GM21515 (cell line): ENCODE results near the gene PRRX1.

ENCODE experiments used
- ATAC-seq: cut with Tn5 transposase; IDR thresholded peaks from one replicate; pipeline ENCODE4 v1.9.1; 2021; ENCODE audit not compliant: unreplicated experiment

The PRRX1 gene

GRCh38 chr1:170686291-170686690 lies 22.4 kb downstream of the PRRX1 start:
- ATAC-seq: no peak

DNA sequence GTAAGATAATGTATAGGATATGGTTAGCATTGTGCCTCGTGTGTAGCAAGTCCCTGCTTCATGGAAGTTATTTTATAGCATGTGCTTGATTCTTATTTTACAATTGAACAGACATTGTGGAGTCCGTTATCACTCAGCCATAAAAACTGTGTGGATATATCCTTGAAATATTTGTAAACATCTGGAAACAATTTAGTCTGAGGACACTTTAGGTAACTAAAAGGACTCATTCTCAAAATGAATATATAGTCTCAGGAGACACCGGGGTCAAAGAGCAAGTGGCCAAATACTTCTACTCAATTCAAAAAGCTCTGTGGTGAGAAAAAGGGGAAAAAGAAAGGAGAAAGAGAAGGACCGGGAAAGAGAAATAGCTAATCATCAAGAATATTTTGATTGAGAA lies 23.7 kb downstream of the PRRX1 start:
- no peak for ATAC-seq

- ATAC-seq: no peak
Measured at GRCh38 chr1:170691258-170691657, 27.3 kb downstream of the PRRX1 start.

DNA sequence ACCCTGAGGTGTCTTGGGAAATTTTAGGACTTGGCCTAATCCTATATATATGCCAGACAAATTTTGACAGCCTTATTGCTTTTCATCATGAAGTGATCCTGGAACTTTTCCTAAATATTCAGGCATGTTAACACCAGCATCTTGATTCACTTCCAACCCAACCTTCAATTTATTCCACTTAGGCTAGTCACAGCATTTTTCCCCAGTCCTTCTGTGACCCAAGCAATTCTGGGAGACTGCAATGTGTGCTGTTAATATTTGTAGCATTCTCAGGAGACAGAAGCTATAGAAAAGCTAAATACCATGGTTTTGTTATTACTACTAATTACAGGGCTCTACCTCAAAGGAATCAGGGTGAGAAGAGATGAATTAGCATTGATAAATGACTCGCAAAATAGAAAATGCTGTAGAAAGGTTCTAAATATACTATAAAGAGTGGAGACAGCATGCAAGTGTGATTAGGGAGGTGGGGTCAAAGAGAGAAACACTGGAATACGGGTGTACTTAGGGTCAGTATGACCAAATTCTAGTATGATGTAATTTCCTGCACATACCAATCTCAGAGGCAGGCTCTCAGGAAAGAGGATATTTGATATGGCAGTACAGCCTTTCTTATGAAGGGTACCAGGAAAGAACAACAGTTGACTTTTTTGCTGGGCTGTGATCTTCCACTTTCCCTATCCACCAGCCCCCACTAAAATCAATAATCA lies 29.1 kb downstream of the PRRX1 start:
- no peak for ATAC-seq

DNA sequence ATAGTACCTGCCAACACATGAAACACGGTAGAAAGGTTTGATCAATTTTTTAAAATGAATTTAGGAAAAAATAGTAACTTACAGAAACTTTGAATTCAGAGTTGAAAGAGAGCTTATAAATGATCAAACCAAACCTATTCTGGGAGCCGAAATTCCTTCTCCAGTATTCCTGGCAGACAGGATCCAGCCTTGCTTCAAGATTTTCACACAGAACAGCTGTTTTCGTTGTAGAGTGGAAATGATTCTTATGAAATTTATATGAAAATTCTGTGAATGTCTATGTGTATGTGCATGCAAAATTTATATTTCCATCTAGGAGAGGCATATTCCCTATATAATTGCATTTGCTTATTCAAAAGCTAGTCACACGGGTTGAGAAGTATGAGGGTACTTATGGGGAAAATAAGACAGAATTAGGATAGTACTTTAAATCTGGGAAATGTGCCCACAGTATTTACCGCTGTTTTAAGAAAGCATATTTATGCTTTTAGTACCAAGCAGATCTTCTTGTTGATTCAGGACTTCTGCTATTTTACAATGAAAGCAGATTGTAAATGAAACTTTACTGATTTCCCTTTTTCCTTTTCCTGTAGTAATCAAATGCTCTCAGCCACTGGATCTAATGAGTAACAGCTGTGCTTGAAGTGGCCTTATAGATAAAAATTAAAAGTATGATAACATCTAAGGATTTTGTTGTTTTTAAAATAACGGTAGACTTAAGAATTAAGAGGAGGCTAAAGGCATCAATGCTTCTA lies 30.4 kb downstream of the PRRX1 start:
- no peak for ATAC-seq

DNA sequence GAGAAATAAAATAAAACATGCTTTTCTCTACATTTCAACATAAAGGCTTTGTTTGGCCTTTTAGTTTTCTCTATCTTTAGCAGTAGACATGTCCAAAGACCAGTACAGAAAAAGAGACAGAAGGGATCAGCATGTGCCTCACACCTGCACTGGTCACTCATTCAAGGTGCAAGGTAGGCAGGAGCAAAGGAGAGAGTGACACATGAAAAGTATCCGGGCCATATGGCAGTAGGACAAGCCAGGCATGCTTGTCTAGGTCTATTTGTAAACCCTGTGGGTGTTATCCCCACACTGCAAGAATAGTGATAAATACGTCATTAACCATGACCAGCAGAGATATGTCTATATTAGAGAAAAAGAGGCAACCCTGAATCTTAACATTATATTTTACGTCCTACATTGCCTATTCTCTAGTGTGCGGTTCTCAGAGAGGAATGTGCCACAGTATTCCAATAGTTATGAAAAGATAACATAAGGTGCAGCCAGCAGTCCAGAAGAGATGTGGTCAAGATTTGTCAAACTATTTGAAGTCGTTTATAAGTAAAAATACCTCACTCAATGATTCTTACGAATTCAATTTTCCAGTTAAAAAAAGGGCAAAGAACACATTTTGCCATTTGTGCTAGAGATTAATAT lies 32.1 kb downstream of the PRRX1 start:
- no peak for ATAC-seq

GRCh38 chr1:170696591-170697290 lies 32.8 kb downstream of the PRRX1 start:
- ATAC-seq: no peak

GRCh38 chr1:170697316-170697715 lies 33.4 kb downstream of the PRRX1 start:
- no peak for ATAC-seq

GRCh38 chr1:170698301-170699275 lies 34.7 kb downstream of the PRRX1 start:
- no peak for ATAC-seq

GRCh38 chr1:170699696-170700095 lies 35.8 kb downstream of the PRRX1 start:
- no peak for ATAC-seq

GRCh38 chr1:170700842-170701615 lies 37.1 kb downstream of the PRRX1 start:
- no peak for ATAC-seq

DNA sequence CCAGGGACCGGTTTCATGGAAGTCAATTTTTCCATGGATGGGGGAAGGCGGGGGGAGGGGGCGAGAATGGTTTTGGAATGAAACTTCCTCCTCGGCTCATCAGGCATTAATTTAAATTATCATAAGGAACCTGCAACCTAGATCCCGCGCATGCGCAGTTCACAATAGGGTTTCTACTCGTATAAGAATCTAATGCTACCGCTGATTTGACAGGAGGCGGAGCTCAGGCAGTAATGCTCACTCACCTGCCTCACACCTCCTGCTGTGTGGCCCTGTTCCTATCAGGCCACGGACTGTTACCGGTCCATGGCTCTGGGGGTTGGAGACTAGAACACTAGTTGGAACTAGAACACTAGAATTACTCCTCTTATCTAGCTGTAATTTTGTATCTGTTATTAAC lies 38.0 kb downstream of the PRRX1 start:
- ATAC-seq: no peak

DNA sequence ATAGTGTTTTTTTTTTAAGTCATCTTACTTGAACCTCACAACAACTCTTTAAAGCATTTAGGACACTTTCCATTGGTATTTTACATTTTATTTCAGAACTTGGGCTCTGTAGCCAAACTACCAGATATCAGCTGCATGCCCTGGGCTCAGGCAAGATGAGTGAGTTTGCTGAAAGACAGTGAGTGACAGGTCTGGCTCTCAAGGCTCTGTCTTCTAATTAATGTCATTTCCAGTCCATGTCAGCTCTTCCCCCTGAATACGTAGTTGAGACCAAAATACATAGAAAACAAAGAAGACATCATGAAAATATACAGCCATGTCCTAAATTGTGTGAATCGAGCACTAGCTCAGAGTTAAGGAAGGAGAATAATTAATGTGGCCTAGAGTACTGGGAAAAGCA lies 39.7 kb downstream of the PRRX1 start:
- ATAC-seq: no peak

- ATAC-seq: no peak
Measured at GRCh38 chr1:170704256-170704655, 40.3 kb downstream of the PRRX1 start.

DNA sequence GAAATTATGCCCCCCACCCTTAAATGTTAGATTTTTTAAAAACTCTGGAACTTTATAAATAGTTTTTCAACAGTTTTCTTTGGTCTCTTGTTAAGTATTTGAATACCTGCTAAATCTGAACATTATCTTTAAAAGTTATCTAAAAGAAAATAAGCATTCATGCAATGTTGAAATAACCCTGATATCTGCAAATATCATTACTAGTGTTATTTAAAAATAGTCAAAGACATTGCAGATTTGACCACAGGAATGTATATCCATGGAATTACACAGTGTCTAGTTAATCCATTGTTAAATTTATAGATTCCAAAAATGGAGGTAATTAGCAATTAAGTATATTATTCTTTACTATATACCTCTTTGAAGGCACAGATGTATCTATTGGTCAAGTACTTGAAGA lies 42.0 kb downstream of the PRRX1 start:
- no peak for ATAC-seq

DNA sequence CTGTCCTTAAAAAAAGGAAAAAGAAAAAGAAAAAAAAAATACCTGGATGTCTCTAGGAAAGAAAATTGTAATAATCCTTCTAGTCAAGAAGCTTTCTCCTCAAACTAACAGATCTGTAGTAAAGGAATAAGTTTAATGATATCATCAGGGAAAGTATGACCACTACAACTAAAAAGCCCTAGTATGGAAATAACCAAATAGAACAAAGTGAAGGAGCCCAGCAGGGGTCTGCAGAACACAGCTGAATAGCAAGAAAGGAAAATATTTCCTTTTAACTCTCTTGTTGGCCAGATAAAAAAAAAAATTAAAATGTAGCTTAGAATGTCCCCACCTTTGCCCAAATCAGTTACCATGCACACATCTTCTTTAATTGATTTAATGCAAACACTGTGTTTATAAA lies 43.2 kb downstream of the PRRX1 start:
- no peak for ATAC-seq

DNA sequence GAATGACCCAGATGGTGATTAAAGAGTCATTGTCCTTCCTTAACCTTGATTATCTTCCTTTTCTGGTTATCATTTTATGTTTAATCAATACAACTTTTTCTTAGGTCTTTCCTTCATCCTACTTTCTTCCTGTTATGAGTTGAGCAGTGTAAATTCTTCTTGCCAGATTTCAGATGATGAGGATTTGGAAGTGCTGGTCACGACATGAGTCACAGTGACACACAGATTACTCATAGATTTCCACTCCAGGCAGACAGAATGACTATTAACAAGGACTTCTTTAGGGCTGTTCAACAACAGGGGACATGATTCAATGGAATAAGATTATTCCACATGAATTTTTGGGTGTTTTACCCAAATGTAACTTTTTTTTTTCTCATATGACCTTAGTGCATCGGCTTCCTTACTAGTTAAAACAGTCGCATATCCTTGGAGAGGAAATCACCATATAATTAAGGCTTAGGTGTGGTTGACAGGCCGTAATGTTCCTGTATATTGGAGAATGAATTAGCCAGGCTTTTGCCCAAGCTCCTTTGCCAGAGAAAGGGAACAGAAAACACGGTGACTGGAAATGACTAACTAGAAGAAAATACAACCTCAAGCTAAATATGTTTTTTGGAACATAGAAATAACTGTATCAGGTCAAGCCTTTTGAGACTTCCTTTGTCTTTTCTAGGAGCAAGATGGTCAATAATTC lies 44.2 kb downstream of the PRRX1 start:
- ATAC-seq: no peak

- no peak for ATAC-seq
Measured at GRCh38 chr1:170711682-170712081, 47.8 kb downstream of the PRRX1 start.

DNA sequence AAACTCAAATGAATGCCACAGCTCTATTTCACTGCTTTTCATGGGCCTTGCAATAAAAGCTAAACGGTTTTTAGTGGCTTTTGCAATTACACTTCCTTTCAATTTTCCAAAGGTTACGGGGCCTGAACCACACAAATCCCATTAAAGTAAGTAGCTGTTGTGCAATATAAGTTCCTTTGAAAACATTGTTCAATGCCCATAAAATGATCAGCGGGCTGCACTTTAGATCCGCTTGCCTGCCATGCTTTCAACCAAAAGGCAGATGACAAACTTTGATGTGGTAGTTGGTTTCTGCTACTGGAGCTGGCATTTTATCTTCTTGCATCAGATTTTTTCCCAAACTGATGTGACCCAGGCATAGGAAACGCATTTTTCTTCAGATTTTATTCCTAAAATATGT lies 50.2 kb downstream of the PRRX1 start:
- ATAC-seq: no peak
